ENCODE data around the gene PLEKHS1.
"Not testable (repeated sequence)": the region's sequence is repeated elsewhere in the genome, so short reads cannot be mapped to it uniquely, and the experiment has no call there.

PLEKHS1 gene

GRCh38 chr10:113740850-113741249 lies 10.6 kb upstream of the PLEKHS1 start:
- no peak for DNase-seq (ENCODE audit: low read depth in 3 of 3, low spot score in 1 of 3)

GRCh38 chr10:113742466-113742865 lies 9.0 kb upstream of the PLEKHS1 start:
- DNase-seq (ENCODE audit: low read depth in 3 of 3, low spot score in 1 of 3) = no peak

- no peak for DNase-seq (ENCODE audit: low read depth in 3 of 3, low spot score in 1 of 3)
Measured at GRCh38 chr10:113743594-113743993, 7.9 kb upstream of the PLEKHS1 start.

- DNase-seq (ENCODE audit: low read depth in 3 of 3, low spot score in 1 of 3) = no peak
Measured at GRCh38 chr10:113745374-113745773, 6.1 kb upstream of the PLEKHS1 start.

GRCh38 chr10:113746217-113746957 lies 5.1 kb upstream of the PLEKHS1 start:
- DNase-seq (ENCODE audit: low read depth in 3 of 3, low spot score in 1 of 3) = no peak

- DNase-seq (ENCODE audit: low read depth in 3 of 3, low spot score in 1 of 3) = no peak
Measured at GRCh38 chr10:113752553-113752952, 1.1 kb downstream of the PLEKHS1 start.

- no peak for DNase-seq (ENCODE audit: low read depth in 3 of 3, low spot score in 1 of 3)
Measured at GRCh38 chr10:113753020-113753692, 1.7 kb downstream of the PLEKHS1 start.

GRCh38 chr10:113754125-113754524 lies 2.6 kb downstream of the PLEKHS1 start:
- DNase-seq (ENCODE audit: low read depth in 3 of 3, low spot score in 1 of 3) = no peak

GRCh38 chr10:113754768-113755167 lies 3.3 kb downstream of the PLEKHS1 start:
- DNase-seq (ENCODE audit: low read depth in 3 of 3, low spot score in 1 of 3) = no peak

- no peak for DNase-seq (ENCODE audit: low read depth in 3 of 3, low spot score in 1 of 3)
Measured at GRCh38 chr10:113756940-113757543, 5.6 kb downstream of the PLEKHS1 start.

GRCh38 chr10:113762083-113762482 lies 10.6 kb downstream of the PLEKHS1 start:
- no peak for DNase-seq (ENCODE audit: low read depth in 3 of 3, low spot score in 1 of 3)

GRCh38 chr10:113764582-113764981 lies 13.1 kb downstream of the PLEKHS1 start:
- DNase-seq (ENCODE audit: low read depth in 3 of 3, low spot score in 1 of 3) = no peak

GRCh38 chr10:113765910-113766309 lies 14.4 kb downstream of the PLEKHS1 start:
- DNase-seq (ENCODE audit: low read depth in 3 of 3, low spot score in 1 of 3) = no peak

GRCh38 chr10:113767222-113767621 lies 15.7 kb downstream of the PLEKHS1 start:
- no peak for DNase-seq (ENCODE audit: low read depth in 3 of 3, low spot score in 1 of 3)

GRCh38 chr10:113770346-113770745 lies 18.9 kb downstream of the PLEKHS1 start:
- no peak for DNase-seq (ENCODE audit: low read depth in 3 of 3, low spot score in 1 of 3)

GRCh38 chr10:113771131-113771530 lies 19.6 kb downstream of the PLEKHS1 start:
- DNase-seq (ENCODE audit: low read depth in 3 of 3, low spot score in 1 of 3) = not testable (repeated sequence)

GRCh38 chr10:113775686-113776294 lies 24.3 kb downstream of the PLEKHS1 start:
- DNase-seq (ENCODE audit: low read depth in 3 of 3, low spot score in 1 of 3) = no peak

- no peak for DNase-seq (ENCODE audit: low read depth in 3 of 3, low spot score in 1 of 3)
Measured at GRCh38 chr10:113776553-113776952, 25.1 kb downstream of the PLEKHS1 start.

GRCh38 chr10:113780681-113781250 lies 29.3 kb downstream of the PLEKHS1 start:
- DNase-seq (ENCODE audit: low read depth in 3 of 3, low spot score in 1 of 3) = no peak

- no peak for DNase-seq (ENCODE audit: low read depth in 3 of 3, low spot score in 1 of 3)
Measured at GRCh38 chr10:113782367-113782766, 30.9 kb downstream of the PLEKHS1 start.

GRCh38 chr10:113782986-113783704 lies 31.7 kb downstream of the PLEKHS1 start:
- DNase-seq (ENCODE audit: low read depth in 3 of 3, low spot score in 1 of 3) = no peak
